Ishikawa (cell line): ENCODE measurements around the gene PRDM16.

ENCODE experiments used
- CEBPB ChIP-seq: IDR thresholded peaks from 2 replicates; pipeline ENCODE4 v1.6.1; 2012
- CREB1 ChIP-seq: IDR thresholded peaks from 2 replicates; pipeline ENCODE4 v1.6.1; 2012; ENCODE audit warnings: low read depth
- EGR1 ChIP-seq: IDR thresholded peaks from 2 replicates; pipeline ENCODE4 v1.6.1; 2012
- EP300 ChIP-seq: IDR thresholded peaks from 2 replicates; pipeline ENCODE4 v1.6.1; 2012; ENCODE audit warnings: borderline replicate concordance
- FOXM1 ChIP-seq: IDR thresholded peaks from 2 replicates; pipeline ENCODE4 v1.6.1; 2012; ENCODE audit warnings: low read depth, borderline replicate concordance
- NFIC ChIP-seq: IDR thresholded peaks from 2 replicates; pipeline ENCODE4 v1.6.1; 2012
- RAD21 ChIP-seq: IDR thresholded peaks from 2 replicates; pipeline ENCODE4 v1.6.1; 2012; ENCODE audit warnings: low read depth
- TAF1 ChIP-seq: IDR thresholded peaks from 2 replicates; pipeline ENCODE4 v1.6.1; 2012; ENCODE audit warnings: low read depth, mild to moderate bottlenecking
- TCF12 ChIP-seq: IDR thresholded peaks from 2 replicates; pipeline ENCODE4 v1.6.1; 2012; ENCODE audit warnings: low read depth
- TEAD4 ChIP-seq: IDR thresholded peaks from 2 replicates; pipeline ENCODE4 v1.6.1; 2012
- YY1 ChIP-seq: IDR thresholded peaks from 2 replicates; pipeline ENCODE4 v1.6.1; 2012; ENCODE audit warnings: low read depth
- ZBTB7A ChIP-seq: IDR thresholded peaks from 2 replicates; pipeline ENCODE4 v1.6.1; 2012; ENCODE audit warnings: low read depth
- TF ChIP-seq, protein P1 (sequence below): IDR thresholded peaks from 2 replicates; pipeline ENCODE4 v1.6.1; 2012; ENCODE audit warnings: low read depth, mild to moderate bottlenecking
- TF ChIP-seq, protein P2 (sequence below): IDR thresholded peaks from 2 replicates; pipeline ENCODE4 v1.6.1; 2012
- TF ChIP-seq, protein P3 (sequence below): IDR thresholded peaks from 2 replicates; pipeline ENCODE4 v1.6.1; 2012

The PRDM16 gene

DNA sequence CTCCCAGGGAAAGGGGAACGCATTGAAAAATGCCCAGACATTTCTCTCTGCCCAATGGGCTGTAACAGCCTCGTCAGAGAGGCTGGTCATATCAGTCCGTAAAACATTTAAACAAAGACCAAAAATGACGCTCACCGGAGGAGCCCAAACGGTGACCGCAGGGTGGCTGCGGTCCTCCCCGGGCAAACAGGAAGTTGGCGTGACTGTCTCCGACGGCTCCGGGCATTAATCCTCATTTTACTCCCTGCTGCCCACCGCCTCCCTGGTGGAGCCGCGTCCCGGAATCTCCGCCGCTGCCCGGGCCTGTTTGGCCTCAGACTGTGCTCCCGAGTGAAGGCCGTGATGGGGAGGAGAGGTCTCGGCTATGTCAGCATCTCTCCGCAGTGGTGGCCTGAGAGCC lies 9.9 kb downstream of the PRDM16 start:
- no peak for TF ChIP-seq YY1
- no peak for TF ChIP-seq RAD21
- TF ChIP-seq, protein P1, sequence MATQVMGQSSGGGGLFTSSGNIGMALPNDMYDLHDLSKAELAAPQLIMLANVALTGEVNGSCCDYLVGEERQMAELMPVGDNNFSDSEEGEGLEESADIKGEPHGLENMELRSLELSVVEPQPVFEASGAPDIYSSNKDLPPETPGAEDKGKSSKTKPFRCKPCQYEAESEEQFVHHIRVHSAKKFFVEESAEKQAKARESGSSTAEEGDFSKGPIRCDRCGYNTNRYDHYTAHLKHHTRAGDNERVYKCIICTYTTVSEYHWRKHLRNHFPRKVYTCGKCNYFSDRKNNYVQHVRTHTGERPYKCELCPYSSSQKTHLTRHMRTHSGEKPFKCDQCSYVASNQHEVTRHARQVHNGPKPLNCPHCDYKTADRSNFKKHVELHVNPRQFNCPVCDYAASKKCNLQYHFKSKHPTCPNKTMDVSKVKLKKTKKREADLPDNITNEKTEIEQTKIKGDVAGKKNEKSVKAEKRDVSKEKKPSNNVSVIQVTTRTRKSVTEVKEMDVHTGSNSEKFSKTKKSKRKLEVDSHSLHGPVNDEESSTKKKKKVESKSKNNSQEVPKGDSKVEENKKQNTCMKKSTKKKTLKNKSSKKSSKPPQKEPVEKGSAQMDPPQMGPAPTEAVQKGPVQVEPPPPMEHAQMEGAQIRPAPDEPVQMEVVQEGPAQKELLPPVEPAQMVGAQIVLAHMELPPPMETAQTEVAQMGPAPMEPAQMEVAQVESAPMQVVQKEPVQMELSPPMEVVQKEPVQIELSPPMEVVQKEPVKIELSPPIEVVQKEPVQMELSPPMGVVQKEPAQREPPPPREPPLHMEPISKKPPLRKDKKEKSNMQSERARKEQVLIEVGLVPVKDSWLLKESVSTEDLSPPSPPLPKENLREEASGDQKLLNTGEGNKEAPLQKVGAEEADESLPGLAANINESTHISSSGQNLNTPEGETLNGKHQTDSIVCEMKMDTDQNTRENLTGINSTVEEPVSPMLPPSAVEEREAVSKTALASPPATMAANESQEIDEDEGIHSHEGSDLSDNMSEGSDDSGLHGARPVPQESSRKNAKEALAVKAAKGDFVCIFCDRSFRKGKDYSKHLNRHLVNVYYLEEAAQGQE: no peak
- no peak for TF ChIP-seq TEAD4
- no peak for TF ChIP-seq EP300
- TF ChIP-seq TAF1: no peak

DNA sequence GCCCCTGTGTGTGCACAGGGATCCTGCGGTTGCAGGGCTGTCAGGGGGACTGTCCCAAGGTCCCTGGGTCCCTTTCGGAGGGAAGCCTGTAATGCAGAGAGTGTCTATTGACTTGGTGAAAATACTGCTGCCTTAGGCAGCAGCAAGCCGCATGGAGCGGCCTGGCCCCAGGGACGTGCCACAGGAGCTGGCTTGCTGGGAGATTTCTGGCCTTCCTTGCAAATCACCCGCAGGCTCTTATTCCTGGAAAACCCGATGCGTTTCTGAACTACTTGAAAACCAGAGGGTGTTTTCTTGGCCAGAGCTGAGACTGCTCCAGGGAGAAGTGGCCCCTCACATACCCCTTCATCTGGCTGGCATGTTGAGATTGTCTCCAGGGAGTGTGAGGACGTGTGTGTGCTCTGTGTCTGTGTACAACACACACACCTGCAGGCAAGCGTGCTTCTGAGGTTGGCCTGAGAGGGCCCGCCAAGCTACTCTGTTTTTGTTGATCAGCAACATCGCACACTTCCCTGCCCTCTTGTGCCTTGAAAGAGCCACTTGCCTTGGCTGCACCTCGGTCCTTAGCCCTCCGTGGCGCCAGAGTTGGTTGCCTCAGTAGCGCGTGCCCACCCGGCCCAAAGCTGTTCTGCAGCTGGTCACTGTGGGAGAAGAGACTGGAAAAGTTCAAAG lies 10.5 kb downstream of the PRDM16 start:
- TF ChIP-seq CREB1: no peak
- TF ChIP-seq FOXM1: no peak
- TF ChIP-seq, protein P2, sequence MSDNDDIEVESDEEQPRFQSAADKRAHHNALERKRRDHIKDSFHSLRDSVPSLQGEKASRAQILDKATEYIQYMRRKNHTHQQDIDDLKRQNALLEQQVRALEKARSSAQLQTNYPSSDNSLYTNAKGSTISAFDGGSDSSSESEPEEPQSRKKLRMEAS: no peak
- TF ChIP-seq NFIC: no peak
- TF ChIP-seq TCF12: no peak
- no peak for TF ChIP-seq ZBTB7A
- no peak for TF ChIP-seq YY1
- TF ChIP-seq EP300: no peak
- TF ChIP-seq, protein P1: no peak
- no peak for TF ChIP-seq RAD21
- TF ChIP-seq CEBPB: no peak
- no peak for TF ChIP-seq EGR1
- TF ChIP-seq TAF1: no peak
- TF ChIP-seq, protein P3, sequence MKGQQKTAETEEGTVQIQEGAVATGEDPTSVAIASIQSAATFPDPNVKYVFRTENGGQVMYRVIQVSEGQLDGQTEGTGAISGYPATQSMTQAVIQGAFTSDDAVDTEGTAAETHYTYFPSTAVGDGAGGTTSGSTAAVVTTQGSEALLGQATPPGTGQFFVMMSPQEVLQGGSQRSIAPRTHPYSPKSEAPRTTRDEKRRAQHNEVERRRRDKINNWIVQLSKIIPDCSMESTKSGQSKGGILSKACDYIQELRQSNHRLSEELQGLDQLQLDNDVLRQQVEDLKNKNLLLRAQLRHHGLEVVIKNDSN: no peak
- TF ChIP-seq TEAD4: no peak

DNA sequence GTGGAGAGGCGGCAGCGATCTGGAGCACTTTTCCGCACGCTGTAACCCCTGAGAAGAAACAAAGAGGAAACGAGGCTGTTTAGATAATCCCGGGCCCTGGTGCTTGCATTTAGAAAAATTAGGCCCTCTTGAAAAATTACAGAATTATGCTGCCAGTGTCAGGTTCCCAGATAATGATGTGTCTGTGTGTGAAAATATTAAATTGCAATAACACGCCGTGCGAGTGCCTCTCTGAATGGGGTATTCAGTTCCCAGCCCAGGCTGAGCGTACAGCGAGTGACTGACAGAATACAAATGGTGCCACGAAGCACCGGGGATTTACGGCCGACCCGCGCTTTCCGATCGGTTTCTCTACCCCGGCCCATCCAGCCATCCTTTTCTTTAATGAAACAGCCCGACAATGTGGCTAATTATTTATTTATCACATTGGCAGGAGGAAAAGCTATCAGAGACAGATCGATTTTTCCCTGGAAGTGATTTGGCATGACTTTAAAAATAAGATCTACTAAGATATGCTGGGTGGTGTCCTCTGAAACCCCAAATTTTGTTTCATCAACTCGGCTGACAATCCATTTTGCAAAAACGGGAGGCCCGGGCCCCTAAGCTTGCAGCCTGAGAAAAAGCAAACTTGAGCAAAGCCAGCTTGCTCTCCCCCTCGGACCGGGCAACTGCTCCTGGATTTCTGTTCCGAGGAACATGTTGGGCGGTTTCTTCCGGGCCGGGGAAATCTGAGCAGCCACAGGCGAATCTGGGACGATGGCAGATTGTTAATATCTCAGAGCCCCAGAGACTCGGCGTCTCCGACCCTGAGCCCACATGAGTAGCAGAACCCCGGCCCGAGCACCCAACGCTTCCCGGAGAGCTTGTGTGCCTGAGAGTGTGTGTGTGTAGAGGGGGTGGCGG lies 11.3 kb downstream of the PRDM16 start:
- TF ChIP-seq EP300 (no peak), EGR1 (no peak), FOXM1 (no peak)

DNA sequence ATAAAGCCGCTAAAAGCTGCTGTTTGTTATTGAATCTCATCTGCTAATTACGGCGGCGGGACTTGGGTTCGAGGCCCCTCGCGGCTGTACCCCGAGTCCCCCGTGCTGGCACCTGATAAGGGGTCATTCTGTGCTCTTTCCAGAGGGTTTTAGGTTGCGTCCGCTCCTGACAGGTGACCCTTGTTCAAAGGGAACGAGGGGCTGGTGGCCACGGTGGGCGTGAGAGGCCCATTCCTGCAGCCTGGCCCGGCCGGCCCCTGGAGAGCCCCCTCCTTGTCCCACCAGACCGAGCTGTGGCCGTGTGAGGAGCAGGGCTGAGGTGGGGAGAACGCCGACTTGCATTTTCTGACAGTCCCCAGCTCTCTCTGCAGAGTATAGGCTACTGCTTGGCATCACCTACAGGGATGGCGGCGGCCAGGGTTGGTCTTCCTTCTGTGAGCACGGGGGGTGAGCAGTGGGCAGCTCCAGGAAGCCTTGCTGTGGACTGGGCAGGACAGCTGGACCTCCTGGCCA lies 12.2 kb downstream of the PRDM16 start:
- TF ChIP-seq CREB1: no peak
- TF ChIP-seq ZBTB7A: no peak
- no peak for TF ChIP-seq TEAD4
- TF ChIP-seq TAF1: no peak
- TF ChIP-seq, protein P1: no peak
- no peak for TF ChIP-seq TCF12
- no peak for TF ChIP-seq CEBPB
- no peak for TF ChIP-seq YY1
- TF ChIP-seq NFIC: no peak
- TF ChIP-seq, protein P2: no peak
- TF ChIP-seq, protein P3: no peak
- TF ChIP-seq FOXM1: no peak
- no peak for TF ChIP-seq EP300
- no peak for TF ChIP-seq RAD21
- TF ChIP-seq EGR1: no peak
